Activated CD8-positive, alpha-beta T cell treated with anti-CD3 and anti-CD28 coated beads for 36 hours (primary cell): ENCODE measurements around the gene KAZN. TPM values are rescaled to one million over a fixed set of nuclear protein-coding genes. Genes with fewer than 3 reads are reported as not detected.

Experiments
- ATAC-seq: fragments of 200-7000 bp; cut with Tn5 transposase; one replicate; pipeline ENCODE4 v1.10.0; 2021; ENCODE audit warnings: mild to moderate bottlenecking, moderate library complexity
- CTCF ChIA-PET: fragments of 350-600 bp; sonication (Branson Sonifier 250); formaldehyde crosslinking; loops from one replicate; lab custom pipeline; 2021; ENCODE audit warnings: antibody characterized with exemption; lab: Charles Lee
- POLR2A ChIA-PET: fragments of 350-600 bp; sonication (Branson Sonifier 250); formaldehyde crosslinking; loops from one replicate; lab custom pipeline; 2021; ENCODE audit warnings: antibody characterized with exemption; lab: Charles Lee
- DNase-seq: peaks from one replicate; pipeline ENCODE4 v3.0.0-alpha.2; 2020
- H3K27ac Mint-ChIP-seq: one replicate; pipeline ENCODE4 v1.8.0; 2021; ENCODE audit warnings: mild to moderate bottlenecking, mixed read lengths
- H3K27me3 Mint-ChIP-seq: one replicate; pipeline ENCODE4 v1.8.0; 2021; ENCODE audit warnings: mixed read lengths
- H3K36me3 Mint-ChIP-seq: one replicate; pipeline ENCODE4 v1.8.0; 2021; ENCODE audit warnings: low read depth, mixed read lengths
- H3K4me1 Mint-ChIP-seq: one replicate; pipeline ENCODE4 v1.8.0; 2021; ENCODE audit warnings: low read depth, mixed read lengths
- H3K4me3 Mint-ChIP-seq: one replicate; pipeline ENCODE4 v1.8.0; 2021; ENCODE audit warnings: mild to moderate bottlenecking, moderate library complexity, mixed read lengths
- H3K9me3 Mint-ChIP-seq: one replicate; pipeline ENCODE4 v1.8.0; 2021; ENCODE audit warnings: mixed read lengths
- intact Hi-C: fragments of 100-400 bp; cut with micrococcal nuclease; formaldehyde crosslinking; loops from one replicate; pipeline ENCODE4 v1.10.0; 2022
- total RNA-seq, 2 experiments: library from RNA; stranded (reverse); gene quantifications; one replicate each; pipeline ENCODE4 v1.2.3, GENCODE V29; 2021
- TF ChIP-seq, protein P1 (sequence below): fragments of 200-600 bp; IDR thresholded peaks from one replicate; pipeline ENCODE4 v1.8.0; 2022; ENCODE audit warnings: antibody characterized with exemption, mild to moderate bottlenecking

The KAZN gene
- total RNA-seq, 2 experiments from 2014 or later = 1.7 to 1.9 TPM

DNA sequence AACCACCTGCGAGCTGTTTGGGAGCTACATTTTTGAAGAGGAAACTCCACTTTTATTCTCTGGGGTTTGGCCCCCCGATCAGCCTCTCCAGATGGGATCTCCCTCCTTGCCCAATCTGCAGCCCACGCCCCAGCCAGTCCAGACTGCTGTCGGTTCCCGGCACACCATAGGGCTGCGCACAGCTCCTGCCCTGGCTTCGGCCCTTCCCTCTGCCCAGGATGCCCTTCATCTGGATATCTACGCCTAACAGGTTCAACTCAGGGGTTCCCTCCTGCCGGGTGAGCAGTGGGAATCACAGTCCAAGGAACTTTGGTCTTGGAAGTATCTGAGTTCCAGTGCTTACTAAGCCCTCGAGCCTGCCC is 135.3 kb downstream of the KAZN start:
- POLR2A ChIA-PET = interaction anchor here (0.5 kb wide), 1 partner anchor 526 kb away, joined by 4 read pairs; no protein-coding TSS in a partner anchor
- Mint-ChIP-seq H3K27ac (no peak overlapping the region), H3K9me3 (no peaks in the 10 kb centered on the region), H3K4me3 (no peak overlapping the region), H3K27me3 (peaks cover 9% of the 10 kb centered on the region), H3K36me3 (no peaks in the 10 kb centered on the region), H3K4me1 (no peaks in the 10 kb centered on the region)
- ATAC-seq = no peak
- CTCF ChIA-PET = interaction anchor here (1.5 kb wide), 1 partner anchor 11 kb away, joined by 3 read pairs; no protein-coding TSS in a partner anchor
- TF ChIP-seq, protein P1, sequence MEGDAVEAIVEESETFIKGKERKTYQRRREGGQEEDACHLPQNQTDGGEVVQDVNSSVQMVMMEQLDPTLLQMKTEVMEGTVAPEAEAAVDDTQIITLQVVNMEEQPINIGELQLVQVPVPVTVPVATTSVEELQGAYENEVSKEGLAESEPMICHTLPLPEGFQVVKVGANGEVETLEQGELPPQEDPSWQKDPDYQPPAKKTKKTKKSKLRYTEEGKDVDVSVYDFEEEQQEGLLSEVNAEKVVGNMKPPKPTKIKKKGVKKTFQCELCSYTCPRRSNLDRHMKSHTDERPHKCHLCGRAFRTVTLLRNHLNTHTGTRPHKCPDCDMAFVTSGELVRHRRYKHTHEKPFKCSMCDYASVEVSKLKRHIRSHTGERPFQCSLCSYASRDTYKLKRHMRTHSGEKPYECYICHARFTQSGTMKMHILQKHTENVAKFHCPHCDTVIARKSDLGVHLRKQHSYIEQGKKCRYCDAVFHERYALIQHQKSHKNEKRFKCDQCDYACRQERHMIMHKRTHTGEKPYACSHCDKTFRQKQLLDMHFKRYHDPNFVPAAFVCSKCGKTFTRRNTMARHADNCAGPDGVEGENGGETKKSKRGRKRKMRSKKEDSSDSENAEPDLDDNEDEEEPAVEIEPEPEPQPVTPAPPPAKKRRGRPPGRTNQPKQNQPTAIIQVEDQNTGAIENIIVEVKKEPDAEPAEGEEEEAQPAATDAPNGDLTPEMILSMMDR = no peak
- no peak for DNase-seq
- intact Hi-C loops = no loop called here

DNA sequence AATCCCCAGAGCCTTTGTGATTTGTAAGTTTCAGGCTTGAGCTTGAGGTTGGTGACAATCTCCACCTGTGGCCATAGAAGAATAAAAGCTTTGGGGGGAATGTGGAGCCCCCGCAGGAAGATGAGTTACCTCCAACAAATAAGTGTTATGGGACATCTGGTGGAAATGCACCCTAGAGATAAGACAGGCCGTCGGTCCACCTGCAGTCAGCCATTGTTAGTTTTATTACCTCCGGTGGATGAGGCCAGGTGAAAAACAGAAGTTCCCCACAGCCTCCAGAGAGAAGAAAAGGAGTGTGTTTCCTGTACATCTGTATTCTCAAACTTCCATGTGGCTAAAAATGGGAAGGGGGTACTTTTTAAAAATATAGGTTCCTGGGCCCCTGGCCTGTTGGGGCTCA is 137.4 kb downstream of the KAZN start:
- no peaks in the 10 kb centered on the region for H3K36me3 Mint-ChIP-seq
- TF ChIP-seq, protein P1 = no peak
- ChIA-PET POLR2A (no interaction called here), CTCF (no interaction called here)
- ATAC-seq = no peak
- H3K27ac Mint-ChIP-seq = no peak overlapping the region
- no peaks in the 10 kb centered on the region for H3K9me3 Mint-ChIP-seq
- DNase-seq = no peak
- H3K4me1 Mint-ChIP-seq = no peaks in the 10 kb centered on the region
- peaks cover 18% of the 10 kb centered on the region for H3K27me3 Mint-ChIP-seq
- intact Hi-C loops = no loop called here
- H3K4me3 Mint-ChIP-seq = no peak overlapping the region

DNA sequence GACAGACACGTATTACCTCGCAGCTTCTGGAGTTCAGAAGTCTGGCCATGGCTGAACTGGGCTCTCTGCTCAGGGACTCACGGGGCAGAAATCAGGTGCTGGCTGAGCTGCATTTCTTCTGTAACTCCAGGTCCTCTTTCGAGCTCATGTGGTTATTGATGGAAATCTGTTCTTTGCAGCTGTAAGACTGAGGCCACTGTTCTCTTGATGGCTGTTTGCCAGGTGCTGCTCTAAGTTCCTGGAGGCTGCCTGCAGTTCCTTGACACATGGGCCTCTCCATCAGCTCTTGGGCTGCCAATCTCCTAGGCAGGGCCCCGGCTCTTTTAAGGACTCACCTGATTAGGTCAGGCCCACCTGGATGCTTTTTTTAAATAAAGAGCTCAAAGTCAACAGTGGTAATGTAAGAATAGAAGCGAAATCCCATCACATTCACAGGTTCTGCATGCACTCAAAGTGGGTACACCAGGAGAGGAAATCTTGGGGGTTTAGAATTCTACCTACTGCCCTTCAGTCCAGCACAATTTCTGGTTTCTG is 139.1 kb downstream of the KAZN start:
- intact Hi-C loops = no loop called here
- no peaks in the 10 kb centered on the region for H3K36me3 Mint-ChIP-seq
- DNase-seq (no peak), ATAC-seq (no peak)
- H3K9me3 Mint-ChIP-seq = no peaks in the 10 kb centered on the region
- H3K4me1 Mint-ChIP-seq = no peaks in the 10 kb centered on the region
- ChIA-PET CTCF (no interaction called here), POLR2A (no interaction called here)
- no peak overlapping the region for H3K27ac Mint-ChIP-seq
- H3K4me3 Mint-ChIP-seq = no peak overlapping the region
- TF ChIP-seq, protein P1 = no peak
- H3K27me3 Mint-ChIP-seq = peaks cover 26% of the 10 kb centered on the region

DNA sequence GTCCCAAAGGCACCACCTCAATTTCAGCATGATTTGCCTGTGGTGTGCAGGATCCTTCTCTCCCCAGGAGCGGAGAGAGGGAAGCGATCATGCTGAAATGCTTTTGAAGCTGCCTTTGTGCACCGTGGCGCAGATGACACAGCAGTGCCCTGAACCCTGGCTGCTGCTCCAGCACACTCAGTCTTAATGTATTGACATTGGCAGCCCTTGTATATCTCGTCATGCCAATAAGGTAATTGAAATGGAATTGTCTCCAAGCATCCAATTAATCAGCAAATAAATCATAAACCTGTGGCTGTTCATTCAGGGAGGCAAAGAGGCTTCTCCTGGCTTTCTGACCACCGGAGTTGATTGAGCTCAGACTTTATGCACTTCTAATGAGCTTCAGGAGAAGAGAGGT is 139.8 kb downstream of the KAZN start:
- Mint-ChIP-seq H3K36me3 (no peaks in the 10 kb centered on the region), H3K27me3 (peaks cover 29% of the 10 kb centered on the region), H3K4me1 (no peaks in the 10 kb centered on the region), H3K9me3 (no peaks in the 10 kb centered on the region), H3K27ac (no peak overlapping the region), H3K4me3 (no peak overlapping the region)
- ChIA-PET CTCF (no interaction called here), POLR2A (no interaction called here)
- ATAC-seq (no peak), DNase-seq (no peak)
- intact Hi-C loops = no loop called here
- TF ChIP-seq, protein P1 = no peak

DNA sequence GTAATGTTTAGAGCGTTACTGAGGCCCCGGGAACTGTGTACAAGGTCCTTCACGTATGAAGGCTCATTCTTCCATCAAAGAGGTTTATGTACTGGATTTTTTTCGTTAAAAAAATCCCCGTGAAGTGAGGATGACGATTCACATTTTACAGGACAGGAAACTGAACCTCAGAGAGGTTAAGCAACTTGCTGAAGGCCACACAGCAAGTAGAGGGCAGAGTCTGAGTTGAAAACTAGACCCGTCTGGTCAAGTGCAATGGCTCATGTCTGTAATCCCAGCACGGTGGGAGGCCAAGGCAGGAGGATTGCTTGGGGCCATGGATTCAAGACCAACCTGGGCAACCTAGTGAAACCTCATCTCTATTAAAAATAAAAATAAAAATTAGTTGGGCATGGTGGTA is 140.2 kb downstream of the KAZN start:
- no peak for ATAC-seq
- H3K36me3 Mint-ChIP-seq = no peaks in the 10 kb centered on the region
- H3K9me3 Mint-ChIP-seq = no peaks in the 10 kb centered on the region
- no peak for DNase-seq
- CTCF ChIA-PET = no interaction called here
- no peak overlapping the region for H3K27ac Mint-ChIP-seq
- peaks cover 29% of the 10 kb centered on the region for H3K27me3 Mint-ChIP-seq
- TF ChIP-seq, protein P1 = no peak
- H3K4me1 Mint-ChIP-seq = no peaks in the 10 kb centered on the region
- no peak overlapping the region for H3K4me3 Mint-ChIP-seq
- intact Hi-C loops = no loop called here
- POLR2A ChIA-PET = interaction anchor here (0.7 kb wide), 1 partner anchor 261 kb away, joined by 4 read pairs; no protein-coding TSS in a partner anchor
